ENCODE results near the gene MRPS24.

GRCh38 chr7:43844662-43845061 lies 24.7 kb downstream of the MRPS24 start:
- TF ChIP-seq POLR2A (IDR thresholded peaks at IDR 0.05; ENCODE audit: low read depth, low read length): no peak
- TF ChIP-seq, protein P1, sequence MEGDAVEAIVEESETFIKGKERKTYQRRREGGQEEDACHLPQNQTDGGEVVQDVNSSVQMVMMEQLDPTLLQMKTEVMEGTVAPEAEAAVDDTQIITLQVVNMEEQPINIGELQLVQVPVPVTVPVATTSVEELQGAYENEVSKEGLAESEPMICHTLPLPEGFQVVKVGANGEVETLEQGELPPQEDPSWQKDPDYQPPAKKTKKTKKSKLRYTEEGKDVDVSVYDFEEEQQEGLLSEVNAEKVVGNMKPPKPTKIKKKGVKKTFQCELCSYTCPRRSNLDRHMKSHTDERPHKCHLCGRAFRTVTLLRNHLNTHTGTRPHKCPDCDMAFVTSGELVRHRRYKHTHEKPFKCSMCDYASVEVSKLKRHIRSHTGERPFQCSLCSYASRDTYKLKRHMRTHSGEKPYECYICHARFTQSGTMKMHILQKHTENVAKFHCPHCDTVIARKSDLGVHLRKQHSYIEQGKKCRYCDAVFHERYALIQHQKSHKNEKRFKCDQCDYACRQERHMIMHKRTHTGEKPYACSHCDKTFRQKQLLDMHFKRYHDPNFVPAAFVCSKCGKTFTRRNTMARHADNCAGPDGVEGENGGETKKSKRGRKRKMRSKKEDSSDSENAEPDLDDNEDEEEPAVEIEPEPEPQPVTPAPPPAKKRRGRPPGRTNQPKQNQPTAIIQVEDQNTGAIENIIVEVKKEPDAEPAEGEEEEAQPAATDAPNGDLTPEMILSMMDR (IDR thresholded peaks at IDR 0.05; ENCODE audit: extremely low read depth in 1 of 2, insufficient read depth in 1 of 2, low read depth in 1 of 2, low read length in 2 of 2): no peak
- no peak for TF ChIP-seq POLR2AphosphoS5 (IDR thresholded peaks at IDR 0.05; ENCODE audit: insufficient read depth, low read depth, low read length)
- no peak for TF ChIP-seq JUN (IDR thresholded peaks at IDR 0.05; ENCODE audit: borderline replicate concordance, insufficient read depth, insufficient read length, low read depth)
- no peak for TF ChIP-seq MYC (IDR thresholded peaks at IDR 0.05; ENCODE audit: low read depth, low read length)
- TF ChIP-seq EZH2 (IDR thresholded peaks at IDR 0.05; ENCODE audit: borderline replicate concordance, low read depth, low read length, severe bottlenecking): no peak
- TF ChIP-seq, protein P2, sequence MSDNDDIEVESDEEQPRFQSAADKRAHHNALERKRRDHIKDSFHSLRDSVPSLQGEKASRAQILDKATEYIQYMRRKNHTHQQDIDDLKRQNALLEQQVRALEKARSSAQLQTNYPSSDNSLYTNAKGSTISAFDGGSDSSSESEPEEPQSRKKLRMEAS (IDR thresholded peaks at IDR 0.05; ENCODE audit: insufficient read depth, insufficient read length): no peak
- TF ChIP-seq GATA2 (IDR thresholded peaks at IDR 0.05; ENCODE audit: insufficient read depth, insufficient read length, low read depth, low read length): no peak
